ENCODE results near the gene BIRC7. TPM values are rescaled to one million over a fixed set of nuclear protein-coding genes. Genes with fewer than 3 reads are reported as not detected.

BIRC7 gene
- total RNA-seq, 1 experiment from 2014 or later: not detected

DNA sequence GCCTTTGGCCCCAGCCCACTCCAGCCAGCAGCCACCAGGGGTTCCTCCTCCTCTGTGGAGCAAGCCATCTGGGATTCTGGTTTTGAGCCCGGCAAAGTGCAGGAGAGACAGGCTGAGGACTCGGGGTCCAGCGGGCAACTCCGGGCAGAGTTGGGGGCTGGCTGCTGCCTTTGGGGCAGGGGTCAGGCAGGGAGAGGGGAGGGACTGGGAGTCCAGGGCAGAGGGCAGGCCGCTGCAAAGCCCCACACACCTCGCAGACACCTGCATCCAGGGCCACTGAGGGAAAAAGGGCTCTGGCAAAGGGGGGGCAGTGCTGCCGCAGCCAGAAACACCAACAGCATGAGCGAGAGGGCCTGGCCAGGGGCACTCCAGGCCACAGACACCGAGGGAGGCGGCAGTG lies 8.8 kb downstream of the BIRC7 start:
- Mint-ChIP-seq H3K4me3 (ENCODE audit: unreplicated experiment) (no peak overlapping the region), H3K27ac (ENCODE audit: low read depth, unreplicated experiment) (no peak overlapping the region), H3K27me3 (ENCODE audit: insufficient read depth, unreplicated experiment) (peaks cover 25% of the 10 kb centered on the region), H3K4me1 (ENCODE audit: insufficient read depth, unreplicated experiment) (no peaks in the 10 kb centered on the region), H3K36me3 (ENCODE audit: insufficient read depth, unreplicated experiment) (no peaks in the 10 kb centered on the region), H3K9me3 (ENCODE audit: unreplicated experiment) (no peaks in the 10 kb centered on the region)
- ChIA-PET POLR2A (no interaction called here), CTCF (interaction anchor here (1.2 to 1.8 kb wide), 2 partner anchors 10 to 21 kb away, joined by 6 to 10 read pairs; no protein-coding TSS in a partner anchor)
- TF ChIP-seq, protein P1, sequence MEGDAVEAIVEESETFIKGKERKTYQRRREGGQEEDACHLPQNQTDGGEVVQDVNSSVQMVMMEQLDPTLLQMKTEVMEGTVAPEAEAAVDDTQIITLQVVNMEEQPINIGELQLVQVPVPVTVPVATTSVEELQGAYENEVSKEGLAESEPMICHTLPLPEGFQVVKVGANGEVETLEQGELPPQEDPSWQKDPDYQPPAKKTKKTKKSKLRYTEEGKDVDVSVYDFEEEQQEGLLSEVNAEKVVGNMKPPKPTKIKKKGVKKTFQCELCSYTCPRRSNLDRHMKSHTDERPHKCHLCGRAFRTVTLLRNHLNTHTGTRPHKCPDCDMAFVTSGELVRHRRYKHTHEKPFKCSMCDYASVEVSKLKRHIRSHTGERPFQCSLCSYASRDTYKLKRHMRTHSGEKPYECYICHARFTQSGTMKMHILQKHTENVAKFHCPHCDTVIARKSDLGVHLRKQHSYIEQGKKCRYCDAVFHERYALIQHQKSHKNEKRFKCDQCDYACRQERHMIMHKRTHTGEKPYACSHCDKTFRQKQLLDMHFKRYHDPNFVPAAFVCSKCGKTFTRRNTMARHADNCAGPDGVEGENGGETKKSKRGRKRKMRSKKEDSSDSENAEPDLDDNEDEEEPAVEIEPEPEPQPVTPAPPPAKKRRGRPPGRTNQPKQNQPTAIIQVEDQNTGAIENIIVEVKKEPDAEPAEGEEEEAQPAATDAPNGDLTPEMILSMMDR (IDR thresholded peaks at IDR 0.05; ENCODE audit: unreplicated experiment): no peak
- DNase-seq (ENCODE audit: unreplicated experiment): no peak
- BruUV-seq (replicated peaks): no TSS peak
- intact Hi-C loops (cut with micrococcal nuclease): no loop called here

DNA sequence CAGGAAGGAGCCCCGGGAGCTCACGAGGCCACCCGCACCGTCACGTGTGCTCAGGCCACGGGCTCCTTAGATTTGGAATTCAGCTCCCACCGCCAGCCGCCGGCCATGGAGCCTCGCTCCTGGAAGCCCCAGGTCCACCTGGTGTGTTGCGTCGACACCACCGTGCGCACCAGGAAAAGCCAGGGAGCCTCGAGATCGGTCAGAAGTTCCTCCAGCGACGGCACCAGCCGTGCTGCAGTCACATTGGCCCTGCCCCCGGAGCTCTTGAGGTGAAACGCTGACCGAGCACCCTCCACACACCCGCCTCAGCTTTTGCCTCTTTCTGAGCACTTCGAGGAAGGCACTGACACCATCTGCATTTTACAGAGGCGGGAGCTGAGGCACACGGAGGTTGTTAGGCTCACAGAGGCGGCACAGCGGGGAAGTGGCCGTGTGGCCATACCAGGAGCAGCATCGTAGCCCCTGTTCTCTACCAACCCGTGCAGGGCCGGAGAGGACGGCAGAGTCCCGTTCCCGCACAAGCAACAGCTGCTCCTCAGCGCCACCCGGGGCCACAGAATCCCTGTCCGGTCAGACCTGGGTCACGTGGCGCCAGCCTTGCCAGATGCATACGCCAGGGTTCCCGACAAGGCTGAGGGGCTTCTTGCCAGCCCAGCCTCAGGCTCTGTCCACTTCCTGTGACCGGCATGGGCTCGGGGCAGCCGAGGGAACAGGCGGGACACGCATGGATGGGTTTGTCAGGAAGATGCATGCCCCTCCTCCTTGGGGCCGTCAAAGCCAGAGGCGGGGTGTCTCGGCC lies 11.0 kb downstream of the BIRC7 start:
- H3K4me1 Mint-ChIP-seq (ENCODE audit: insufficient read depth, unreplicated experiment): peaks cover 6% of the 10 kb centered on the region

DNA sequence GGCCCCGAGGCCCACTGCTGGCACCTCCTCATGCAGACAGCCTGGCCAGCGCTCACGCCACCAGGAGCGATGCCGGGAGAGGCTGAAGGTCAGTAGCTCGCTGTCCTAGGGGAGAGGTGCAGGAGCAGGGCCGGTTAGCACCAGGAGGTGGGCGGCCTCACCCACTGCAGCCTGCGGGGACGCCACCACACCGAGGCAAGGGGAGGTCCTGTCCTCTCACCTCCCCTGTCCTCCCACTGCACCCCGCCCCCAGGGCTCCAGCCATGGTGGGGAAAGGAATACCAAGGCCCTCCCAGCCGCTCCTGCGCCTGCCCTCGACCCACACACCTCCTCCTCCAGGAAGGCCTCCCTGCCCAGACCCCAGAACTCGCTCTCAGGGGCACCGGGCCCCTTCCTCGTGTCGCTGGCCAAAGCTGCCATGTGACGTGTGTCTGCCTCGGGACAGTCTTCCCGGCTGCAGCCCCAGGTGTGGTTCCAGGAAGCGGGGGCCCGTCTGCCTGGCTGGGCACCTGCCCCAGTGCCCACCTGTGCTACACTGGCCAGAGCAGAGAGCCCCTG lies 12.0 kb downstream of the BIRC7 start:
- Mint-ChIP-seq H3K4me3 (ENCODE audit: unreplicated experiment) (no peak overlapping the region), H3K36me3 (ENCODE audit: insufficient read depth, unreplicated experiment) (no peaks in the 10 kb centered on the region), H3K27ac (ENCODE audit: low read depth, unreplicated experiment) (no peak overlapping the region), H3K9me3 (ENCODE audit: unreplicated experiment) (no peaks in the 10 kb centered on the region), H3K27me3 (ENCODE audit: insufficient read depth, unreplicated experiment) (peaks cover 30% of the 10 kb centered on the region), H3K4me1 (ENCODE audit: insufficient read depth, unreplicated experiment) (peaks cover 6% of the 10 kb centered on the region)
- ChIA-PET CTCF (interaction anchor here (0.6 to 5.3 kb wide), 5 partner anchors 15 to 40 kb away, joined by 3 to 46 read pairs (median 3); no protein-coding TSS in a partner anchor), POLR2A (no interaction called here)
- no peak for DNase-seq (ENCODE audit: unreplicated experiment)
- intact Hi-C loops (cut with micrococcal nuclease): no loop called here
- TF ChIP-seq, protein P1 (IDR thresholded peaks at IDR 0.05; ENCODE audit: unreplicated experiment): no peak
- no TSS peak for BruUV-seq (replicated peaks)

More for the DNA sequence above, 11.0 kb downstream of the BIRC7 start:
- intact Hi-C loops (cut with micrococcal nuclease): no loop called here
- CTCF ChIA-PET: interaction anchor here (0.6 to 5.3 kb wide), 7 partner anchors 12 to 64 kb away, joined by 3 to 46 read pairs (median 3); no protein-coding TSS in a partner anchor
- no peaks in the 10 kb centered on the region for H3K9me3 Mint-ChIP-seq (ENCODE audit: unreplicated experiment)
- no peak overlapping the region for H3K27ac Mint-ChIP-seq (ENCODE audit: low read depth, unreplicated experiment)
- POLR2A ChIA-PET: no interaction called here
- no peaks in the 10 kb centered on the region for H3K36me3 Mint-ChIP-seq (ENCODE audit: insufficient read depth, unreplicated experiment)
- TF ChIP-seq, protein P1 (IDR thresholded peaks at IDR 0.05; ENCODE audit: unreplicated experiment): no peak
- DNase-seq (ENCODE audit: unreplicated experiment): no peak
- no peak overlapping the region for H3K4me3 Mint-ChIP-seq (ENCODE audit: unreplicated experiment)
- no TSS peak for BruUV-seq (replicated peaks)
- peaks cover 25% of the 10 kb centered on the region for H3K27me3 Mint-ChIP-seq (ENCODE audit: insufficient read depth, unreplicated experiment)

DNA sequence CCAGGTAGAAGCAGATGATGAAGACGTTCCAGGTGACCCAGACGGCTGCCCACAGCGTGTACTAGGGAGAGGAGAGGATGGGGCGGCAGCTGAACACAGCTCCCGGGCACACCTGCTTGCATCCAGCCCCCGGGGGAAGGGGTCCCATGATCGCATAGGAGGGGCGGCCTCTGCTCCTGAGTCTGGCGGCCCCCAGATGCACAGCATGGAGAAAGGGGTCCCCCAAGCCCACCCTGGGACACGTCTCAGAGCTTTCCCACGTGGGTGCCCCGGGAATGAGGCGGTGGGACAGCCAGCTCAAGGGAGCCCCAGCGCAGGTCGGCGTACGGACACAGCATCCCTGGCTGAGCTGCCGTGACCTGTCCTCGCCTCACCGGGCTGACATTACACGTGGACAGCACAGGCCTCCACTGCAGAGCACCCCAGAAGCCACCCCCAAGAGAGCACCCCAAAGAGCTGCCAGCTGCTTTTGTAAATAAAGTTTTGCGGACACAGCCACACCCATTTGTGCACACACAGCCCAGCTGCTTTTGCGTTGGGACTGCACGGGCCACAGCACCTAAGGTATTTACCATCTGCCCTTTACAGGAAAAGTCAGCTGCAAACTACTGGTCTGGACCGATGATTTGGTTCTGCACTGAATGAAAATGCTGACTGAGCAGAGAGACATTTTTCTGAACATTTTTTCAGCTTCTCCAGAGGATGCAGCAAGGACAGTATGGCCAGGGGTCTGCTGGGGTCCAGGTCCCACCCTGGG lies 13.3 kb downstream of the BIRC7 start:
- ChIA-PET CTCF (interaction anchor here (0.6 to 5.3 kb wide), 6 partner anchors 14 to 352 kb away, joined by 3 to 46 read pairs (median 3); no protein-coding TSS in a partner anchor), POLR2A (no interaction called here)
- peaks cover 33% of the 10 kb centered on the region for H3K27me3 Mint-ChIP-seq (ENCODE audit: insufficient read depth, unreplicated experiment)

More for the DNA sequence above, 13.3 kb downstream of the BIRC7 start:
- Mint-ChIP-seq H3K4me1 (ENCODE audit: insufficient read depth, unreplicated experiment) (peaks cover 6% of the 10 kb centered on the region), H3K36me3 (ENCODE audit: insufficient read depth, unreplicated experiment) (no peaks in the 10 kb centered on the region), H3K9me3 (ENCODE audit: unreplicated experiment) (no peaks in the 10 kb centered on the region), H3K27ac (ENCODE audit: low read depth, unreplicated experiment) (no peak overlapping the region), H3K4me3 (ENCODE audit: unreplicated experiment) (no peak overlapping the region)
- TF ChIP-seq, protein P1 (IDR thresholded peaks at IDR 0.05; ENCODE audit: unreplicated experiment): no peak
- BruUV-seq (replicated peaks): no TSS peak
- no peak for DNase-seq (ENCODE audit: unreplicated experiment)
- intact Hi-C loops (cut with micrococcal nuclease): no loop called here
